GM04503 (cell line): Measurements from ENCODE around the gene MVK.
A peak's percentile ranks its signal among the peaks of the same experiment; 100 is the strongest.

Experiments used
- DNase-seq: peaks from one replicate; pipeline ENCODE4 v3.0.0-alpha.2; 2012; ENCODE audit warnings: low read depth

MVK gene

GRCh38 chr12:109567296-109567695, 6.3 kb upstream of the MVK start:
- DNase-seq: no peak

GRCh38 chr12:109567967-109568366, 5.6 kb upstream of the MVK start:
- no peak for DNase-seq

DNA sequence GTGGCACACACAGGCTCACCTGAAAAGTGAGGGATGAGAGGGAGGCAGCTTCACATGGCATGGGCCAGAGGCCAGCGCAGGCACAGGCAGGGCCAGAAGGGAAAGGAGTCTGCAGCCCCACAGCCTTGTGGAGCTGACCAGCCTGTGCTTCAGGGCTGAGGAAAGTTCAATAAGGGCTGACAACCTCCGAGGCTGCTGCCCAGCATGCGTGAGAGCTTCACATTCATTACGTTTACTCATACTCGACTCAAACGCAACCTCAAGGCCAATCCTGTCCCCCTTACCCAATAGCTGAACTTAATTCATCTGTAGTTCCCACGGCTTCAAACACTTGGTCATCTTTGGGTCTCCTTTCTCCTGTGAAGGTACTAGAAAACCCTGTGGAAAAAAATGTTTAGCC, 5.1 kb upstream of the MVK start:
- no peak for DNase-seq

- no peak for DNase-seq
Observed at GRCh38 chr12:109571773-109572505, 1.7 kb upstream of the MVK start.

DNA sequence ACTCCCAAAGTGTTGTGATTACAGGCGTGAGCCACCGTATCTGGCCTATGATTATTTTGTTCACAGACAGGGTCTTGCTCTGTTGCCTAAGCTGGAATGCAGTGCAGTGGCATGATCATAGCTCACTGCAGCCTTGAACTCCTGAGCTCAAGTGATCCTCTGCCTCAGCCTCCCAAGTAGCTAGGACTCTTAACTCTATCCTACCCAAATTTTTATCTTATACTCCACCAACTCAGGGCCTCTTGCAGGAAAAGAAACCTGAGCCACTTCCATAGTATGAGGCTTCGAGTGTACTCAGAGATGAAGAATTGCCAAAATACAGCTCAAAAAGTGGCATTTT, 1.1 kb upstream of the MVK start:
- no peak for DNase-seq

DNA sequence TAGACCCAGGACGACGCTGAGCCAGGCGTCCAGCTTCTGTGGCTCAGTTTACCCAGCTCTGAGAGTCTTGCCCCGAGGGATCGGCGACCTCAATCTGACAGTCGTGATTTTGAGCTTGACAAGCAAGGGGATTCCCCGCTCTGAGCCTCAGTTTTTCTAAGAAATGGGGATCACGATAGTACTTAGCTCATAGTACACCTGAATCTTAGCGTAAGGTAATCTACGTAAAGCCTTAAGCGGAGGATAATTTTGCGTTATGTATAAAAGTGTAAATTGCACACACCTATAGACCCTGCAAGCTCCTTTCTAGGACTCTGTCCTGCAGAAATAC, 285 bp downstream of the MVK start:
- no peak for DNase-seq

DNA sequence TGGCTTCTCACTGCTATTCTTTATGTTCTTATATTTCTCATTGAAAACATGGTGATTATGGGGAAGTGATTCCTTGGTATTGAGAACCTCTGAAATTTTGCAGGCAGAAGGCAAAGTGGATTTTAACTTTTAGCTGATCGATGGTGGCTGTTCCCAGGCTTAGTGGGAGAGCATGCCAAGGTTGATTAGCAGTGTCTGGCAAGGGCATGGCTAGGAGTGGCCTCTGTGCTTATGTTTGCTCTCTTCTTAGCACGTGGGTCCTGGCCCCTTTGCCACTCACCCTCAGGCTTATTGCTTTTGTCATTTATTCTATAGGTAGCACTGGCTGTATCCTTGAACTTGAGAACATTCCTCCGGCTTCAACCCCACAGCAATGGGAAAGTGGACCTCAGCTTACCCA, 2.1 kb downstream of the MVK start:
- DNase-seq: no peak

- no peak for DNase-seq
Observed at GRCh38 chr12:109577311-109577710, 3.7 kb downstream of the MVK start.

GRCh38 chr12:109578330-109578927, 4.8 kb downstream of the MVK start:
- no peak for DNase-seq

GRCh38 chr12:109579639-109580038, 6.0 kb downstream of the MVK start:
- no peak for DNase-seq

DNA sequence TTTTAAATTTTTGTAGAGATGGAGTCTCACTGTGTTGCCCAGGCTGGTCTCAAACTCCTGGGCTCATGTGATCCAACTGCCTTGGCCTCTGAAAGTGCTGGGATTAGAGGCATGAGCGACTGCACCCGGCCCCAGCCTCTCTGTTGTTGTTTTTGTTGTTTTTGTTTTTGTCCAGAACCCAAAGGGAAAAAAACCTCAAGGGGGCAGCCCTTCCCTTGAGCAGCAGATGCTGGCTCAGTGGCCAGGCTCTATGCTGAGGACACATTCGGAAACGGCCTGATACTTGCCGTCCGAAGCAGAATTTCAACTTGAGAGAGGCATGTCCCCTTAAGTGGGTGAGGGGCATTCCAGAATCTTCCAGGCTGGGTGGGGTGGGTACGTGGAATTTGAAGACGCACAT, 6.7 kb downstream of the MVK start:
- no peak for DNase-seq

GRCh38 chr12:109580684-109581333, 7.2 kb downstream of the MVK start:
- DNase-seq: no peak

DNA sequence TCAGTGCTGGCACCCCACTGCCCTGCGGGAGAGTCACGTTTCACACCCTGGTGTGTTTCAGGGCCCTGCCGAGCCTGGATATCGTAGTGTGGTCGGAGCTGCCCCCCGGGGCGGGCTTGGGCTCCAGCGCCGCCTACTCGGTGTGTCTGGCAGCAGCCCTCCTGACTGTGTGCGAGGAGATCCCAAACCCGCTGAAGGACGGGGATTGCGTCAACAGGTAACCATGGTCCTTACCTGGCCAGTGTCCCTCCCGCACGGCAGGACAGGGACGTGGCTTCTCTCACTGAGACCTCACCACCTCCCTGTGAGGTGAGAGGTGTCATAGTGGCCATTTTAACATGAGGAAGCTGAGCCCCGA, 7.7 kb downstream of the MVK start:
- no peak for DNase-seq

DNA sequence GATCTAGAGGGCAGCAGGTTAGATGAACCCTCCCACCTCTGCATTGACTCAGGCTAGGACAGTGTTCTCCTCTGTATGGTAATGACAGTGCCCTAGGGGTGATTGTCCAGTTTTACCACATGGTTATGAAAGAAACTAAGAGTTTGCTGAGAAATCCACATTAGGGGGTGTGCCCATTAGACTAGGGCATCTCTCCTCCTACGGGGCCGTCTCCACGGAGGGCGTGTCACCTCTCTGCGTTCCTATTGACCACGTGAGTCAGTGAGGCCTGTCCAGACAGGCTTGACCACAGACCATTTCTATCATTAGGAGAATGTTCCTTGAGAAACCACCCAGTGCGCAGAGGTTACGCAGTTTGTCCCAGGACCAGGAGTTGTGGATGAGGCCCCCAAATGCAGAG, 8.3 kb downstream of the MVK start:
- peak; percentile 29 for DNase-seq

- DNase-seq: no peak
Observed at GRCh38 chr12:109582636-109583035, 9.0 kb downstream of the MVK start.

DNA sequence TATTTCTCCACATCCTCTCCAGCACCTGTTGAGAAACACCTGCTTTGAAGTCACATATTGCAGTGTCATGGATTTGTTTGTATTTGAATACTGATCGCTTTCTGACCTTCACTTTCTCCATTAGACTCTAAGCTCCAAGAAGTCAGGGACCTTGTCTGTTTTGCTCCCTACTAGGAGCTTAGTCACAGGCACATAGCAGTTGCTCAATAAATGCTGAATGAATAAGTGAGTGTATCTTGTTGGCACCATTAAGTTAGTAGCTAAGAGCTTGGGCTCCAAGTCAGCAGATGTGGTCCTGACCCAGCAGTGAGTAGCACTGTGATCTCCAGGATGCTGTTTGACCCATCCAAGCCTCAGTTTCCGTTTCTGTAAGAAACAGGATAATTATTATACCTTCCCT, 10.1 kb downstream of the MVK start:
- DNase-seq: no peak

DNA sequence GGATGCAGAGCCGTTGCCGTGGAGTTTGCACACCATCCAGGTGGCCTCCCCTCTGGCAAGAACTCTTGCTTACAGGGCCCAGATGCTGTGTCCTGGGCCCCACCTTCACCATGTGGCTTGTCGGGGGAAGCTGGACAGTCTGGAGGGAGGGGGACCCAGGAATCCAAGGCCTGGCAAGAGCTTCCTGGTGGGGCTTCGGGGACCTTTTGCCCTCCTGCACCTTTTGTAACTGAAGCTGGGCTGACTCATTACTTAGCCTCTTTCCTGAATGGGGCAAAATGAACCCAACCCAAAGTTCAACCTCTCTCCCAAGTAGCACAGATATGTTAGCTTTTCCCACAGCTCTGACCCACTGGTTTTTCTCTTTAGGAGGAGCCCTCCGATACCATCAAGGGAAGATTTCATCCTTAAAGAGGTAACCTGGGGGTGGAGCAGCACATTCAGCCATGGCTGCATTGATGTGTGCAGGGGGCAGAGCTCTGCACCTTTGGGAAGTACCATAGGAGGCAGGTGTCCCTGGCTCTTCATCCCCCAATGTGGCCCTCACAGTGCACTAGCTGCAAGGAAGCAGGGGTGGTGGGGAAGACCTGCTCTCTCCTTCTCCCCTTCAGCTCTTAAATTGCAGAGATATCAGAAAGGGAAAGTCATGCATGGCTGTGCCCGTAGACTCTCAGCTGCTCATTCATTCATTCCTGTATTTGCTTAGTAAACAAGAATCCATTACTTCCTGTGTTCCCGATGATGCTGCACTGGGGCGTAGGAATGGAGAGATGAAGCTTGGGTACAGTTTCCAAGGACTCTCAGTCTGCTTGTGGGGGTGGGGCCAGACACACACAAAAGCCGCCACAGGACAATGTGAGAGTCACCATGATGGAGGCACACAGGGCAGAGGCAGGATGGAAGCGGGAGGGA, 13.0 kb downstream of the MVK start:
- no peak for DNase-seq

DNA sequence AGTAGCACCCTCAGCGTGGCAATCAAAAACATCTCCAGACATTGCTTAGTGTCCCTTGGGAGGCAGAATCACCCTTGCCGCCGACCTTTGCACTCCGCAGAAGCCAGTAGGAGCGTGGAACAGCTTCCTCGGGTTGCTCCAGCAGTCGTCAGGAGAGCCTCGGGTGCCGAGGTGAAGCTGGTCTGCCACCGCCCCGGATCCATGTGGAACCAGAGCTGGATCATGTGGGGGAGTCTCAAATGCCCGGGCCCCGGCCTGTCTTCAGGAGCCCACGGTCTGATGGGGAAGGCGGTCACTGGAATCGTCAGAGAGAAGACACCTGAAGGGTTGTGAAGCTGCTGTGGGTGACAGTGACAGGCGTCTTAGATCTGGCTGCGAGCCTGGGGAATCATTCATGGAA, 14.3 kb downstream of the MVK start:
- no peak for DNase-seq

- DNase-seq: no peak
Observed at GRCh38 chr12:109588461-109589239, 15.1 kb downstream of the MVK start.

DNA sequence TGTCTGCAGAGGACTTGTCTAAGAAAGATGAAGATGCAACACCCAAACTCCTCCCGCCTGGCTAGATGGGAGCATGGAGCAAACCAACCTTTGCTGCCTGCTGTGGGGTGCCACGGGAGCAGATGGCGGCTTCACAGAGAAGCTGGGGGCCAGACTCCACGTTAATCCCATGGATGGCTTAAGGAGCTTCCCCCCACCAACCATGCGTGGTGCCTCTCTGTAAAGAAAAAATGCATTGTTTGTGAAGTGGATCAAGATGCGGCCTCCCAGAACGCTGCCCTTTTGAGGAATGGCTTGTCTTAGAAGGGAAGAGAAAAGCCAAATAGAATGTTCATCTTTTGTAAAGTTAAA, 15.6 kb downstream of the MVK start:
- DNase-seq: no peak

- DNase-seq: no peak
Observed at GRCh38 chr12:109589691-109590245, 16.2 kb downstream of the MVK start.

DNA sequence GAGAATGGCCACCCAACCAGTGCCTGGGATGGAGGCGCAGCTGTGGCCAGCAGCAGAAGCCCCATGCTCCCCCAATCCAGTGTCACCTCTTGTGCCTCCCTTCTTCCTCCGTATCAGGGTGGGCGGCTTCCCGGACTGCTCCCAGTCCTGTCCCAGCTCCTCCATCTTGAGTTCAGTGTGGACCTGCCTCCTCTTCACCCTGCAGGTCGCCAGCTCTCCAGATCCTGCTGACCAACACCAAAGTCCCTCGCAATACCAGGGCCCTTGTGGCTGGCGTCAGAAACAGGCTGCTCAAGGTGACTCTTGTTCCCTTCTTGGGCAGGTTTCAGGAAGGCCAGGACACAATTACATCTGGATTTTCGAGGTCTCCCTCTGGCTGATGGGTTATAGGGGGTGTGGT, 17.0 kb downstream of the MVK start:
- DNase-seq: no peak
